Mesenchymal stem cell (in vitro differentiated cells and primary cell): Measurements from ENCODE around the gene NABP2.
A peak's percentile ranks its signal among the peaks of the same experiment; 100 is the strongest.
"Not testable (repeated sequence)": the region's sequence is repeated elsewhere in the genome, so short reads cannot be mapped to it uniquely, and the experiment has no call there.

ENCODE experiments used
- DNase-seq: peaks from one replicate; pipeline ENCODE4 v3.0.0-alpha.2; 2013
- H2AFZ ChIP-seq: one replicate; pipeline ENCODE4 v1.6.1; 2013; ENCODE audit warnings: low read depth, mild to moderate bottlenecking, control low read depth, inconsistent platforms, low read length, moderate library complexity
- H2AK5ac ChIP-seq: 2 replicates; pipeline ENCODE4 v1.6.1; 2013; ENCODE audit warnings: low read length, moderate library complexity, mild to moderate bottlenecking, inconsistent platforms; ENCODE audit not compliant: severe bottlenecking
- H2BK120ac ChIP-seq: one replicate; pipeline ENCODE4 v1.6.1; 2013; ENCODE audit warnings: low read depth, mild to moderate bottlenecking, inconsistent platforms, low read length, moderate library complexity
- H2BK12ac ChIP-seq, 2 experiments: one replicate each; pipeline ENCODE4 v1.6.1; 2013; ENCODE audit warnings: inconsistent platforms in 2 of 2, low read length in 2 of 2, mild to moderate bottlenecking in 2 of 2, moderate library complexity in 2 of 2, control low read depth in 1 of 2
- H2BK15ac ChIP-seq: one replicate; pipeline ENCODE4 v1.6.1; 2013; ENCODE audit warnings: mild to moderate bottlenecking, low read depth, inconsistent platforms; ENCODE audit not compliant: poor library complexity, severe bottlenecking
- H2BK5ac ChIP-seq: 2 replicates; pipeline ENCODE4 v1.6.1; 2013; ENCODE audit warnings: low read depth, mild to moderate bottlenecking, low read length, control low read depth, inconsistent platforms; ENCODE audit not compliant: poor library complexity, severe bottlenecking
- H3K14ac ChIP-seq, 2 experiments: one replicate each; pipeline ENCODE4 v1.6.1; 2013; ENCODE audit warnings: inconsistent platforms in 2 of 2, low read length in 2 of 2, control low read depth in 1 of 2, mild to moderate bottlenecking in 1 of 2, moderate library complexity in 1 of 2
- H3K18ac ChIP-seq, 2 experiments: one replicate each; pipeline ENCODE4 v1.6.1; 2013; ENCODE audit warnings: inconsistent platforms in 2 of 2, low read length in 2 of 2, control low read depth in 1 of 2, low read depth in 1 of 2, mild to moderate bottlenecking in 1 of 2
- H3K23ac ChIP-seq, 2 experiments: one replicate each; pipeline ENCODE4 v1.6.1; 2013; ENCODE audit warnings: inconsistent platforms in 2 of 2, low read length in 2 of 2, mild to moderate bottlenecking in 2 of 2, moderate library complexity in 2 of 2, control low read depth in 1 of 2
- H3K27ac ChIP-seq: 2 replicates; pipeline ENCODE4 v1.5.1; 2013; ENCODE audit warnings: mild to moderate bottlenecking, moderate library complexity, low read length, control low read depth, inconsistent platforms; ENCODE audit not compliant: poor library complexity, severe bottlenecking
- H3K27me3 ChIP-seq, 2 experiments: 2 replicates each; pipeline versions ENCODE4 v1.6.1 to v1.7.0; 2013; ENCODE audit warnings: low read length in 2 of 2, mild to moderate bottlenecking in 2 of 2, moderate library complexity in 2 of 2, control low read depth in 1 of 2, inconsistent platforms in 1 of 2; ENCODE audit not compliant: control insufficient read depth in 1 of 2, insufficient read depth in 1 of 2
- H3K36me3 ChIP-seq, 2 experiments: 2 replicates each; pipeline versions ENCODE4 v1.6.1 to v1.7.0; 2013; ENCODE audit warnings: low read length in 2 of 2, control low read depth in 1 of 2, inconsistent platforms in 1 of 2, low read depth in 1 of 2, mild to moderate bottlenecking in 1 of 2; ENCODE audit not compliant: insufficient read depth in 2 of 2, control insufficient read depth in 1 of 2
- H3K4ac ChIP-seq, 2 experiments: one replicate each; pipeline ENCODE4 v1.6.1; 2013; ENCODE audit warnings: inconsistent platforms in 2 of 2, low read length in 2 of 2, mild to moderate bottlenecking in 2 of 2, moderate library complexity in 2 of 2, control low read depth in 1 of 2, low read depth in 1 of 2
- H3K4me1 ChIP-seq: 2 replicates; pipeline ENCODE4 v1.6.1; 2013; ENCODE audit warnings: low read depth, low read length, control low read depth; ENCODE audit not compliant: control insufficient read depth, insufficient read depth
- H3K4me2 ChIP-seq: 2 replicates; pipeline ENCODE4 v1.6.1; 2013; ENCODE audit warnings: low read length, mild to moderate bottlenecking, inconsistent platforms; ENCODE audit not compliant: poor library complexity, severe bottlenecking
- H3K4me3 ChIP-seq, 2 experiments: 2 replicates each; pipeline versions ENCODE4 v1.5.1 to v1.7.0; 2013; ENCODE audit warnings: low read length in 2 of 2, mild to moderate bottlenecking in 2 of 2, control low read depth in 1 of 2, low read depth in 1 of 2; ENCODE audit not compliant: insufficient read depth in 1 of 2
- H3K79me1 ChIP-seq: replicated peaks from 2 replicates; pipeline ENCODE4 v1.6.1; 2013; ENCODE audit warnings: mild to moderate bottlenecking, control low read depth, low read length, inconsistent platforms; ENCODE audit not compliant: poor library complexity, severe bottlenecking
- H3K9ac ChIP-seq: 2 replicates; pipeline ENCODE4 v1.7.0; 2013; ENCODE audit warnings: mild to moderate bottlenecking, low read length, moderate library complexity
- H3K9me3 ChIP-seq: 2 replicates; pipeline ENCODE4 v1.7.0; 2013; ENCODE audit warnings: mild to moderate bottlenecking, low read length; ENCODE audit not compliant: control insufficient read depth
- H4K8ac ChIP-seq: one replicate; pipeline ENCODE4 v1.6.1; 2013; ENCODE audit warnings: inconsistent platforms, mild to moderate bottlenecking, low read length, moderate library complexity
- H4K91ac ChIP-seq: one replicate; pipeline ENCODE4 v1.6.1; 2013; ENCODE audit warnings: mild to moderate bottlenecking, low read length, inconsistent platforms
- WGBS: methylation state at CpG from one replicate; pipeline ENCODE4 v1.1.7; 2013; ENCODE audit warnings: mixed read lengths; 5-methylcytosine and 5-hydroxymethylcytosine counted together

Gene NABP2

DNA sequence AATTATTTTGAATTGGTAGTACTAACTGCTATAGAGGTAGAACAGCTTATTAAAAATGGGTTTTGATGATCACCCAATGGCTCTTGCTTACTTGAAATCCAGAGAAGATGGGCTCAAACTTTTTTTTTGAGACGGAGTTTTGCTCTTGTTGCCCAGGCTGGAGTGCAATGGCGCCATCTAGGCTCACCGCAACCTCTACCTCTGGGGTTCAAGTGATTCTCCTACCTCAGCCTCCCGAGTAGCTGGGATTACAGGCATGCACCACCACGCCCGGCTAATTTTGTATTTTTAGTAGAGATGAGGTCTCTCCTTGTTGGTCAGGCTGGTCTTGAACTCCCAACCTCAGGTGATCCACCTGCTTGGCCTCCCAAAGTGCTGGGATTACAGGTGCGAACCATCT, 38.8 kb downstream of the NABP2 start:
- not testable (repeated sequence) for H3K27ac ChIP-seq, H2BK15ac ChIP-seq, H3K4me1 ChIP-seq, H3K9ac ChIP-seq, H3K27me3 ChIP-seq, H3K4ac ChIP-seq, H4K91ac ChIP-seq, H2BK5ac ChIP-seq, H4K8ac ChIP-seq, H3K18ac ChIP-seq, H3K79me1 ChIP-seq, H2AFZ ChIP-seq, H2BK120ac ChIP-seq, H3K4me3 ChIP-seq, H3K23ac ChIP-seq, H2AK5ac ChIP-seq, H3K14ac ChIP-seq, H3K36me3 ChIP-seq, H2BK12ac ChIP-seq, DNase-seq, H3K9me3 ChIP-seq, H3K4me2 ChIP-seq
- 96% methylated on average over 7 of the region's 7 CpGs for WGBS

DNA sequence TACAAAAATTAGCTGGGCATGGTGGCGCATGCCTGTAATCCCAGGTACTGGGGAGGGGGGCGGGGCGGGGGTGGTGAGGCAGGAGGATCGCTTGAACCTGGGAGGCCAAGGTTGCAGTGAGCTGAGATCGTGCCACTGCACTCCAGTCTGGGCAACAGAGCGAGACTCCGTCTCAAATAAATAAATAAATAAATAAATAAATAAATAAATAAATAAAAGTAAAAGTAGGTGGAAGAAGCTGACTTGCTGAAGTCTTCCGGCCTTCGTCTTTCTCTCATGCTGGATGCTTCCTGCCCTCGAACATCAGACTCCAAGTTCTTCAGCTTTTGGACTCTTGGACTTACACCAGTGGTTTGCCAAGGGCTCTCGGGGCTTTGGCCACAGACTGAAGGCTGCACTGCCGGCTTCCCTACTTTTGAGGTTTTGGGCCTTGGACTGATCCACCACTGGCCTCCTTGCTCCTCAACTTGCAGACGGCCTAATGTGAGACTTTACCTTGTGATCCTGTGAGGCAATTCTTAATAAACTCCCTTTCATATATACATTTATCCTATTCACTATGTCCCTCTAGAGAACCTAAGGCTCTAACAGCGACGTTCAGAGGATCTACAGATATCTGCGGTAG, 42.0 kb downstream of the NABP2 start:
- H3K23ac ChIP-seq, H3K27me3 ChIP-seq, H2AK5ac ChIP-seq, H3K4me1 ChIP-seq, H3K14ac ChIP-seq, DNase-seq, H2BK5ac ChIP-seq, H2BK12ac ChIP-seq, H3K79me1 ChIP-seq, H3K9me3 ChIP-seq, H2BK120ac ChIP-seq, H3K4ac ChIP-seq: not testable (repeated sequence)
- 64% methylated on average over 13 of the region's 16 CpGs for WGBS
- peaks cover 6 to 24% of the 10 kb centered on the region in 2 experiments for H3K36me3 ChIP-seq
- peak overlapping the region; percentile 72 for H3K4me2 ChIP-seq
- H4K91ac ChIP-seq = peak overlapping the region; percentile 88
- peak overlapping the region in 1 of 2 experiments; percentile 92 for H3K18ac ChIP-seq
- peak overlapping the region; percentile 83 for H4K8ac ChIP-seq
- peak overlapping the region; percentile 55 for H3K27ac ChIP-seq
- H3K9ac ChIP-seq = peak overlapping the region; percentile 94
- peak overlapping the region; percentile 78 to 85 for H3K4me3 ChIP-seq
- H2AFZ ChIP-seq = peak overlapping the region; percentile 87
- peak overlapping the region; percentile 39 for H2BK15ac ChIP-seq

DNA sequence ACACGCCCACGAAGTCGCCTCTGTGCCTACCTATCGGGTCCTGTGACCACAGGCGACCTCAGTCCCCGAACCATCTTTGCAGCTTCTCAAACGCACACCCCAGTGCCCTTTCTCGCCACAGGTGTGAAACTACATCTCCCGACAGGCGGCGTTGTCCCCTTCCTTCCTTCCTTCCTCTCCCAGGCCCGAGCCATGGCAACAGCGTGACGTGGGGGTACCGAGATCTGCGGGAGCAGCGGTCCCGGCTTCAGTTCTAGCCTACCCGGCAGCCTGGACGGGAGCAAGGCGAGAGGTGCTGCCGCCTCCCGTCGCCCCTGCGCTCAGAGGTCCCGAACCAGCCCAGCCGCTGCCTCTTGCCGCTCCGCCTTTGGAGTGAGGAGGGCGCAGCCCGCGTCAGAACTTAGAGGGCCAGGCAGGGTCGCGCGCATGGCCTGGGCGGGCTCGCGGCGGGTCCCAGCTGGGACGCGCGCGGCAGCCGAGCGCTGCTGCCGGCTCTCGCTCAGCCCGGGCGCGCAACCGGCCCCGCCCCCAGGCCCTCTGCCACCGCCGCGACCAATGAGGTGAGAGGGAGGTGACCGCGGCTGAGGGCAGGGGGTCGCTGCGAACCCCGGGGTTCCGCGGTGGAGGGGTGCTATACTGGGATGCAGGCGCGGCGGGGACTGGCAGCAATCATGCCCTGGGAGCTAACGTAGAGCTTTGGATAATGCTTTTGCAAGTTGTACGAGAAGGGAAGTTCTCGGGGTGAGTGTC, 42.7 kb downstream of the NABP2 start, which contains the start of gene COQ10A:
TSS of gene COQ10A (plus strand) at position 250 of the 750 bp plus-strand sequence. CDS start at position 427, 177 bp downstream.
- H2BK5ac ChIP-seq = no peak within 1 kb of the TSS
- peak within 1 kb of the TSS in 1 of 2 experiments; percentile 42 for H3K4ac ChIP-seq
- H3K36me3 ChIP-seq = peaks cover 6 to 31% of the 10 kb centered on the region in 2 experiments
- H3K4me2 ChIP-seq = peak within 1 kb of the TSS; percentile 72
- peak within 1 kb of the TSS; percentile 88 for H4K91ac ChIP-seq
- H4K8ac ChIP-seq = peak within 1 kb of the TSS; percentile 83
- H2AFZ ChIP-seq = peak within 1 kb of the TSS; percentile 87
- H2BK12ac ChIP-seq = peak within 1 kb of the TSS in 1 of 2 experiments; percentile 27
- WGBS = 1% methylated on average over 59 of the region's 68 CpGs
- no peaks in the 10 kb centered on the region for H3K9me3 ChIP-seq
- no peak within 1 kb of the TSS for H2BK120ac ChIP-seq
- peak within 1 kb of the TSS in 1 of 2 experiments; percentile 50 for H3K14ac ChIP-seq
- no peak within 1 kb of the TSS for H3K23ac ChIP-seq
- peak within 1 kb of the TSS; percentile 94 for H3K9ac ChIP-seq
- peak within 1 kb of the TSS; percentile 85 to 92 for H3K18ac ChIP-seq
- peaks cover 6% of the 10 kb centered on the region for H3K4me1 ChIP-seq
- H2AK5ac ChIP-seq = no peak within 1 kb of the TSS
- no peaks in the 10 kb centered on the region for H3K79me1 ChIP-seq
- no peaks in the 10 kb centered on the region for H3K27me3 ChIP-seq
- H3K4me3 ChIP-seq = peak within 1 kb of the TSS; percentile 78 to 85
- DNase-seq = peak; percentile 93
- peak within 1 kb of the TSS; percentile 55 for H3K27ac ChIP-seq
- H2BK15ac ChIP-seq = peak within 1 kb of the TSS; percentile 97

DNA sequence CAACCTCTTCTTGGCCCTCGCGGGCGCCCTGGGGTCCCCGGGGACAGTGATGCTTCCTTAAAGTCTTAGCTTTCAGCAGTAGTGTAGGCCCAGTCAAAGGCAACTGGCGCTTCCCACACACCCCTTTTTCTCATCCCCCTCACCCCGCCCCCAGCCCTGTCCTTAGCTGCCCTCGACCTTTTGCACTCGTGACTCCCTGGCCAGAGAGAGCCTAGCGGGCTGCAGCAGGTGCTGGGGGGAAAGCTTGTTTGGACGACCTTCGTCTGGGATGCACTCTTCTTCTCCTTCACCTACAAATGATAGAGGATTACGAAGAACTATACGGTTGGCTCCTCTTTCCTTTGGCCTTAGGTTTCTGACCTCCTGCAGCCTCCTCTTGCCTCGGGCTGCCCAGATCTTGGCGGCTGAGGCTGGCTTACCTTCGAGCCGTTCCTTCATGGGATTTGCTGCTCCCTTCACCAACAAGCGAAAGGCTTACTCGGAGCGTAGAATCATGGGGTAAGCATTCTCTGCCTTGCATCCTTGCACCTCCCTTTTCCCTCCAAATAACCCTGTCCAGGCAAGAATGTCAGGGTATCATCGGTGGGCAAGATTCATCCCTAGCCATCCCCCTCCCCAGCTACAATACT, 43.4 kb downstream of the NABP2 start:
- Histone ChIP-seq H3K79me1 (peaks cover 1% of the 10 kb centered on the region), H2BK12ac (peak overlapping the region in 1 of 2 experiments; percentile 1), H3K23ac (peak overlapping the region in 1 of 2 experiments; percentile 18), H2AFZ (no peak overlapping the region), H4K8ac (no peak overlapping the region), H3K18ac (peak overlapping the region; percentile 85 to 90), H3K9me3 (no peaks in the 10 kb centered on the region), H3K9ac (peak overlapping the region; percentile 94), H2AK5ac (no peak overlapping the region), H4K91ac (no peak overlapping the region), H3K27me3 (no peaks in the 10 kb centered on the region), H3K4me2 (peak overlapping the region; percentile 72), H3K4ac (no peak overlapping the region), H2BK15ac (no peak overlapping the region), H3K36me3 (peaks cover 8 to 38% of the 10 kb centered on the region in 2 experiments), H3K27ac (peak overlapping the region; percentile 10), H3K14ac (peak overlapping the region in 1 of 2 experiments; percentile 38), H3K4me3 (peak overlapping the region; percentile 78 to 85), H2BK5ac (no peak overlapping the region), H3K4me1 (peaks cover 5% of the 10 kb centered on the region), H2BK120ac (no peak overlapping the region)
- 38% methylated on average over 21 of the region's 21 CpGs for WGBS
- DNase-seq = no peak
